ENCODE measurements around the gene EMC8. TPM values are rescaled to one million over a fixed set of nuclear protein-coding genes. Genes with fewer than 3 reads are reported as not detected.
"Not testable (repeated sequence)": the region's sequence is repeated elsewhere in the genome, so short reads cannot be mapped to it uniquely, and the experiment has no call there.

Gene EMC8
- total and polyA plus RNA-seq, 4 donors, result 12.0 to 12.4 (median 12.2) TPM

DNA sequence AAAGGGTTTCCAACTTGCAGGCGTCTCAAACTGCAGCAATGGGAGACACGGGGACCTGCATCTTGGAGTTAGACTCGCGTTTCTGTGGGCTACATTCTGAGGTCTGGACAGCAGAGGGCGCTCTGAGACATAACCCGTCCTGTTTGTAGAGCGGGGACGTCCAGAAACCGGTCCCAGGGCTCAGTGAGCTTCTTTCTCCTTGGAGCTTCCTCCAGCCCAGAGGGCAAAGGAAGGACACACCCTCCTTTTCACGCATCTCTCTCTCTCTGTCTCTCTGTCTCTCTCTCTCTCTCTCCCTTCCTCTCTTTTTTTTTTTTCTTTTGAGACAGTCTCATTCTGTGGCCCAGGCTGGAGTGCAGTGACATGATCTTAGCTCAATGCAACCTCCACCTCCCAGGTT lies 19.9 kb upstream of the EMC8 start:
- Histone ChIP-seq H3K4me3 (ENCODE audit: low read depth in 1 of 3, low read length in 3 of 3) (no peak overlapping the region), H3K4me1 (ENCODE audit: control insufficient read depth in 4 of 4, insufficient read depth in 4 of 4, low read length in 3 of 4) (peaks cover 0 to 7% (median 4%) of the 10 kb centered on the region in 4 donors), H3K27ac (ENCODE audit: low read depth in 1 of 2, low read length in 2 of 2) (no peak overlapping the region), H3K9me3 (ENCODE audit: control insufficient read depth in 4 of 4, low read length in 3 of 4) (no peaks in the 10 kb centered on the region), H3K27me3 (ENCODE audit: control insufficient read depth in 4 of 4, insufficient read depth in 4 of 4, low read length in 3 of 4) (no peaks in the 10 kb centered on the region), H3K9ac (ENCODE audit: low read depth in 1 of 2, low read length in 2 of 2) (no peak overlapping the region), H3K36me3 (ENCODE audit: control insufficient read depth in 4 of 4, insufficient read depth in 3 of 4, low read depth in 1 of 4, low read length in 3 of 4) (no peaks in the 10 kb centered on the region)
- WGBS, result 2% methylated on average over 10 of the region's 10 CpGs
- peak; percentile 86 for DNase-seq (ENCODE audit: low spot score)
- peak; percentile 71 to 85 for TF ChIP-seq RAD21 (IDR thresholded peaks at IDR 0.05)
- TF ChIP-seq RXRA (IDR thresholded peaks at IDR 0.05), result no peak
- TF ChIP-seq NR2F2 (IDR thresholded peaks at IDR 0.05), result no peak
- TF ChIP-seq SP1 (IDR thresholded peaks at IDR 0.05), result no peak
- TF ChIP-seq FOXA2 (IDR thresholded peaks at IDR 0.05), result no peak
- no peak for TF ChIP-seq HNF4A (conservative IDR thresholded peaks at IDR 0.05)
- TF ChIP-seq, protein P1, sequence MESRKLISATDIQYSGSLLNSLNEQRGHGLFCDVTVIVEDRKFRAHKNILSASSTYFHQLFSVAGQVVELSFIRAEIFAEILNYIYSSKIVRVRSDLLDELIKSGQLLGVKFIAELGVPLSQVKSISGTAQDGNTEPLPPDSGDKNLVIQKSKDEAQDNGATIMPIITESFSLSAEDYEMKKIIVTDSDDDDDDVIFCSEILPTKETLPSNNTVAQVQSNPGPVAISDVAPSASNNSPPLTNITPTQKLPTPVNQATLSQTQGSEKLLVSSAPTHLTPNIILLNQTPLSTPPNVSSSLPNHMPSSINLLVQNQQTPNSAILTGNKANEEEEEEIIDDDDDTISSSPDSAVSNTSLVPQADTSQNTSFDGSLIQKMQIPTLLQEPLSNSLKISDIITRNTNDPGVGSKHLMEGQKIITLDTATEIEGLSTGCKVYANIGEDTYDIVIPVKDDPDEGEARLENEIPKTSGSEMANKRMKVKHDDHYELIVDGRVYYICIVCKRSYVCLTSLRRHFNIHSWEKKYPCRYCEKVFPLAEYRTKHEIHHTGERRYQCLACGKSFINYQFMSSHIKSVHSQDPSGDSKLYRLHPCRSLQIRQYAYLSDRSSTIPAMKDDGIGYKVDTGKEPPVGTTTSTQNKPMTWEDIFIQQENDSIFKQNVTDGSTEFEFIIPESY (IDR thresholded peaks at IDR 0.05), result no peak
- TF ChIP-seq, protein P2, sequence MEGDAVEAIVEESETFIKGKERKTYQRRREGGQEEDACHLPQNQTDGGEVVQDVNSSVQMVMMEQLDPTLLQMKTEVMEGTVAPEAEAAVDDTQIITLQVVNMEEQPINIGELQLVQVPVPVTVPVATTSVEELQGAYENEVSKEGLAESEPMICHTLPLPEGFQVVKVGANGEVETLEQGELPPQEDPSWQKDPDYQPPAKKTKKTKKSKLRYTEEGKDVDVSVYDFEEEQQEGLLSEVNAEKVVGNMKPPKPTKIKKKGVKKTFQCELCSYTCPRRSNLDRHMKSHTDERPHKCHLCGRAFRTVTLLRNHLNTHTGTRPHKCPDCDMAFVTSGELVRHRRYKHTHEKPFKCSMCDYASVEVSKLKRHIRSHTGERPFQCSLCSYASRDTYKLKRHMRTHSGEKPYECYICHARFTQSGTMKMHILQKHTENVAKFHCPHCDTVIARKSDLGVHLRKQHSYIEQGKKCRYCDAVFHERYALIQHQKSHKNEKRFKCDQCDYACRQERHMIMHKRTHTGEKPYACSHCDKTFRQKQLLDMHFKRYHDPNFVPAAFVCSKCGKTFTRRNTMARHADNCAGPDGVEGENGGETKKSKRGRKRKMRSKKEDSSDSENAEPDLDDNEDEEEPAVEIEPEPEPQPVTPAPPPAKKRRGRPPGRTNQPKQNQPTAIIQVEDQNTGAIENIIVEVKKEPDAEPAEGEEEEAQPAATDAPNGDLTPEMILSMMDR (IDR thresholded peaks at IDR 0.05; ENCODE audit: low read depth, low read length, missing input control), result peak; percentile 75
- TF ChIP-seq, protein P3, sequence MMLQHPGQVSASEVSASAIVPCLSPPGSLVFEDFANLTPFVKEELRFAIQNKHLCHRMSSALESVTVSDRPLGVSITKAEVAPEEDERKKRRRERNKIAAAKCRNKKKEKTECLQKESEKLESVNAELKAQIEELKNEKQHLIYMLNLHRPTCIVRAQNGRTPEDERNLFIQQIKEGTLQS (IDR thresholded peaks at IDR 0.05), result no peak

DNA sequence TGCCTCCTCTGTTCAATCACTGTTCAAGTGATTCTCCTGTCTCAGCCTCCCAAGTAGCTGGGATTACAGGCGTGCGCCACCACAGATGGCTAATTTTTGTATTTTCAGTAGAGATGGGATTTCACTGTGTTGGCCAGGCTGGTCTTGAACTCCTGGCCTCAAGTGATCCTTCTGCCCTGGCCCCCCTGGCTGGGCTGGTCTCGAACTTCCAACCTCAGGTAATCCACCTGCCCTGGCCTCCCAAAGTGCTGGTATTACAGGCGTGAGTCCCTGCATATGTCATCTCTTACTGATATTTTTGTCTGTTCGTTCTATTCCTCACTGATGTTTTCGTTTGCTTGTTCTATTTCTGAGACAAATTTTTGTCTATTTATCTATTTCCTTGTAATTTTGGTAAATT lies 17.9 kb upstream of the EMC8 start:
- H3K9me3 ChIP-seq (ENCODE audit: control insufficient read depth in 4 of 4, low read length in 3 of 4); H3K36me3 ChIP-seq (ENCODE audit: control insufficient read depth in 4 of 4, insufficient read depth in 3 of 4, low read depth in 1 of 4, low read length in 3 of 4); H3K9ac ChIP-seq (ENCODE audit: low read depth in 1 of 2, low read length in 2 of 2); H3K27ac ChIP-seq (ENCODE audit: low read depth in 1 of 2, low read length in 2 of 2); H3K4me3 ChIP-seq (ENCODE audit: low read depth in 1 of 3, low read length in 3 of 3); H3K27me3 ChIP-seq (ENCODE audit: control insufficient read depth in 4 of 4, insufficient read depth in 4 of 4, low read length in 3 of 4); H3K4me1 ChIP-seq (ENCODE audit: control insufficient read depth in 4 of 4, insufficient read depth in 4 of 4, low read length in 3 of 4); DNase-seq (ENCODE audit: low spot score): not testable (repeated sequence)
- WGBS, result 91% methylated on average over 6 of the region's 6 CpGs

DNA sequence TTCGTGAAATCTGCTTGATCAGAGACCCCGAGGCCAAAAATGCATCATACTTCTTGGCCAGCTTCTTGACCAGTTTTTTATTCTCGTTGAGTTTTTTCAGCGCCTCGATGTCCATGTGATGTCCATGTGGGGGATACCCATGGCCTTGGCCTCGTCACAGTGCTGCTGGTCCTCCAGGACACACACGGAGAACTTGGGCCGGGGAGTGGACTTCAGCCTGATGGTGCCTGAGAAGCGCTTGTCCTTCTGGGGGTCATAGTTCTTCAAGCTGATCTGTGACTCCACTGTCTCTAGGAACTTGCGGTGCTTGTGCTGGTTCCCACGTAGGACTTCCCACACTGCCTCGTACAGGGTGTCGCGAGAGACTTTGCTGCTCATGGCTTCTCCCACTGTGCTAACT lies 16.8 kb upstream of the EMC8 start:
- Histone ChIP-seq H3K9me3 (ENCODE audit: control insufficient read depth in 4 of 4, low read length in 3 of 4) (no peaks in the 10 kb centered on the region), H3K4me1 (ENCODE audit: control insufficient read depth in 4 of 4, insufficient read depth in 4 of 4, low read length in 3 of 4) (peaks cover 0 to 5% (median 2%) of the 10 kb centered on the region in 4 donors), H3K36me3 (ENCODE audit: control insufficient read depth in 4 of 4, insufficient read depth in 3 of 4, low read depth in 1 of 4, low read length in 3 of 4) (no peaks in the 10 kb centered on the region), H3K27me3 (ENCODE audit: control insufficient read depth in 4 of 4, insufficient read depth in 4 of 4, low read length in 3 of 4) (no peaks in the 10 kb centered on the region), H3K4me3 (ENCODE audit: low read depth in 1 of 3, low read length in 3 of 3) (no peak overlapping the region), H3K9ac (ENCODE audit: low read depth in 1 of 2, low read length in 2 of 2) (no peak overlapping the region), H3K27ac (ENCODE audit: low read depth in 1 of 2, low read length in 2 of 2) (no peak overlapping the region)
- TF ChIP-seq, protein P1 (IDR thresholded peaks at IDR 0.05), result no peak
- TF ChIP-seq SP1 (IDR thresholded peaks at IDR 0.05), result no peak
- no peak for TF ChIP-seq HNF4A (conservative IDR thresholded peaks at IDR 0.05)
- no peak for TF ChIP-seq GABPA (IDR thresholded peaks at IDR 0.05 in 1 of 2, conservative IDR thresholded peaks at IDR 0.05 in 1 of 2)
- TF ChIP-seq, protein P2 (IDR thresholded peaks at IDR 0.05; ENCODE audit: low read depth, low read length, missing input control), result no peak
- TF ChIP-seq, protein P3 (IDR thresholded peaks at IDR 0.05), result no peak
- no peak for TF ChIP-seq FOXA2 (IDR thresholded peaks at IDR 0.05)
- TF ChIP-seq, protein P4, sequence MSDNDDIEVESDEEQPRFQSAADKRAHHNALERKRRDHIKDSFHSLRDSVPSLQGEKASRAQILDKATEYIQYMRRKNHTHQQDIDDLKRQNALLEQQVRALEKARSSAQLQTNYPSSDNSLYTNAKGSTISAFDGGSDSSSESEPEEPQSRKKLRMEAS (IDR thresholded peaks at IDR 0.05), result no peak
- no peak for TF ChIP-seq HNF4G (IDR thresholded peaks at IDR 0.05)
- WGBS, result 92% methylated on average over 14 of the region's 14 CpGs
- DNase-seq (ENCODE audit: low spot score), result no peak

Data from liver (tissue), 9 donors.